Astrocyte of the cerebellum (primary cell): Measurements from ENCODE around the gene SP140.

Experiments used
- DNase-seq: peaks from one replicate; pipeline ENCODE4 v3.0.0-alpha.2; 2011; ENCODE audit warnings: low read depth
- H3K4me3 ChIP-seq: 2 replicates; pipeline ENCODE4 v1.5.1; 2011; ENCODE audit warnings: mild to moderate bottlenecking, low read depth, low read length, moderate library complexity
- CTCF ChIP-seq: IDR thresholded peaks from 2 replicates; pipeline ENCODE4 v1.5.1; 2012; ENCODE audit warnings: low read length, low read depth, moderate library complexity, mild to moderate bottlenecking; ENCODE audit errors: missing control alignments
- in situ Hi-C: cut with HindIII; loops from 2 replicates; pipeline ENCODE4 v1.10.0; 2017; ENCODE audit warnings: low sequenced_read_pairs

Gene SP140

GRCh38 chr2:230343747-230344146 is 118.2 kb downstream of the SP140 start:
- DNase-seq = no peak
- TF ChIP-seq CTCF = no peak
- in situ Hi-C loops = no loop called here
- no peak overlapping the region for H3K4me3 ChIP-seq

- no peak overlapping the region for H3K4me3 ChIP-seq
- no peak for TF ChIP-seq CTCF
- no peak for DNase-seq
- in situ Hi-C loops = no loop called here
Observed at GRCh38 chr2:230346465-230346864, 120.9 kb downstream of the SP140 start.

- no peak for TF ChIP-seq CTCF
- no peak for DNase-seq
- no peak overlapping the region for H3K4me3 ChIP-seq
- in situ Hi-C loops = no loop called here
Observed at GRCh38 chr2:230346921-230347533, 121.5 kb downstream of the SP140 start.

GRCh38 chr2:230347659-230348305 is 122.2 kb downstream of the SP140 start:
- DNase-seq = no peak
- in situ Hi-C loops = no loop called here

GRCh38 chr2:230348787-230349186 is 123.3 kb downstream of the SP140 start:
- in situ Hi-C loops = no loop called here
- DNase-seq = no peak

More at GRCh38 chr2:230347659-230348305, 122.2 kb downstream of the SP140 start:
- no peak for TF ChIP-seq CTCF
- H3K4me3 ChIP-seq = no peak overlapping the region

GRCh38 chr2:230356084-230356483 is 130.5 kb downstream of the SP140 start:
- no peak overlapping the region for H3K4me3 ChIP-seq
- in situ Hi-C loops = no loop called here
- no peak for TF ChIP-seq CTCF
- DNase-seq = no peak

More at GRCh38 chr2:230348787-230349186, 123.3 kb downstream of the SP140 start:
- no peak overlapping the region for H3K4me3 ChIP-seq
- TF ChIP-seq CTCF = no peak
